ENCODE data around the gene GLIS1.
A peak's percentile ranks its signal among the peaks of the same experiment; 100 is the strongest.

The GLIS1 gene

GRCh38 chr1:53600561-53600960 lies 138.4 kb downstream of the GLIS1 start:
- no peak overlapping the region for H3K4me3 ChIP-seq (ENCODE audit: severe bottlenecking)
- ATAC-seq (ENCODE audit: low read depth): no peak
- no peaks in the 10 kb centered on the region for H3K9me3 ChIP-seq (ENCODE audit: severe bottlenecking)
- TF ChIP-seq CTCF (IDR thresholded peaks at IDR 0.05; ENCODE audit: poor library complexity, severe bottlenecking): no peak
- H3K27ac ChIP-seq (ENCODE audit: poor library complexity, severe bottlenecking): no peak overlapping the region
- peak; percentile 9 for DNase-seq (ENCODE audit: low spot score)
- H3K36me3 ChIP-seq (ENCODE audit: low read depth): no peaks in the 10 kb centered on the region
- no peaks in the 10 kb centered on the region for H3K4me1 ChIP-seq (ENCODE audit: insufficient read depth, poor library complexity, severe bottlenecking)
- H3K27me3 ChIP-seq (ENCODE audit: insufficient read depth, poor library complexity, severe bottlenecking): no peaks in the 10 kb centered on the region

GRCh38 chr1:53600001-53600400 lies 139.0 kb downstream of the GLIS1 start:
- H3K27me3 ChIP-seq (ENCODE audit: insufficient read depth, poor library complexity, severe bottlenecking): no peaks in the 10 kb centered on the region
- no peak for TF ChIP-seq CTCF (IDR thresholded peaks at IDR 0.05; ENCODE audit: poor library complexity, severe bottlenecking)
- no peaks in the 10 kb centered on the region for H3K36me3 ChIP-seq (ENCODE audit: low read depth)
- no peak overlapping the region for H3K4me3 ChIP-seq (ENCODE audit: severe bottlenecking)
- H3K9me3 ChIP-seq (ENCODE audit: severe bottlenecking): no peaks in the 10 kb centered on the region
- DNase-seq (ENCODE audit: low spot score): peak; percentile 29
- no peak overlapping the region for H3K27ac ChIP-seq (ENCODE audit: poor library complexity, severe bottlenecking)
- H3K4me1 ChIP-seq (ENCODE audit: insufficient read depth, poor library complexity, severe bottlenecking): no peaks in the 10 kb centered on the region
- ATAC-seq (ENCODE audit: low read depth): no peak

GRCh38 chr1:53599481-53599880 lies 139.5 kb downstream of the GLIS1 start:
- Histone ChIP-seq H3K4me3 (ENCODE audit: severe bottlenecking) (no peak overlapping the region), H3K36me3 (ENCODE audit: low read depth) (no peaks in the 10 kb centered on the region), H3K27me3 (ENCODE audit: insufficient read depth, poor library complexity, severe bottlenecking) (no peaks in the 10 kb centered on the region), H3K27ac (ENCODE audit: poor library complexity, severe bottlenecking) (no peak overlapping the region), H3K9me3 (ENCODE audit: severe bottlenecking) (no peaks in the 10 kb centered on the region), H3K4me1 (ENCODE audit: insufficient read depth, poor library complexity, severe bottlenecking) (no peaks in the 10 kb centered on the region)
- TF ChIP-seq CTCF (IDR thresholded peaks at IDR 0.05; ENCODE audit: poor library complexity, severe bottlenecking): no peak
- no peak; the same call in 2 of the 3 replicates for ATAC-seq (ENCODE audit: low read depth)
- DNase-seq (ENCODE audit: low spot score): peak; percentile 45

GRCh38 chr1:53598966-53599365 lies 140.0 kb downstream of the GLIS1 start:
- H3K4me1 ChIP-seq (ENCODE audit: insufficient read depth, poor library complexity, severe bottlenecking): no peaks in the 10 kb centered on the region
- H3K36me3 ChIP-seq (ENCODE audit: low read depth): no peaks in the 10 kb centered on the region
- no peak for ATAC-seq (ENCODE audit: low read depth)
- no peaks in the 10 kb centered on the region for H3K27me3 ChIP-seq (ENCODE audit: insufficient read depth, poor library complexity, severe bottlenecking)
- no peak overlapping the region for H3K27ac ChIP-seq (ENCODE audit: poor library complexity, severe bottlenecking)
- H3K9me3 ChIP-seq (ENCODE audit: severe bottlenecking): no peaks in the 10 kb centered on the region
- peak; percentile 11 for DNase-seq (ENCODE audit: low spot score)
- H3K4me3 ChIP-seq (ENCODE audit: severe bottlenecking): no peak overlapping the region
- no peak for TF ChIP-seq CTCF (IDR thresholded peaks at IDR 0.05; ENCODE audit: poor library complexity, severe bottlenecking)

- DNase-seq (ENCODE audit: low spot score): no peak
- no peaks in the 10 kb centered on the region for H3K9me3 ChIP-seq (ENCODE audit: severe bottlenecking)
- no peaks in the 10 kb centered on the region for H3K27me3 ChIP-seq (ENCODE audit: insufficient read depth, poor library complexity, severe bottlenecking)
- ATAC-seq (ENCODE audit: low read depth): no peak
- no peak for TF ChIP-seq CTCF (IDR thresholded peaks at IDR 0.05; ENCODE audit: poor library complexity, severe bottlenecking)
- no peaks in the 10 kb centered on the region for H3K4me1 ChIP-seq (ENCODE audit: insufficient read depth, poor library complexity, severe bottlenecking)
- H3K27ac ChIP-seq (ENCODE audit: poor library complexity, severe bottlenecking): no peak overlapping the region
- no peak overlapping the region for H3K4me3 ChIP-seq (ENCODE audit: severe bottlenecking)
- no peaks in the 10 kb centered on the region for H3K36me3 ChIP-seq (ENCODE audit: low read depth)
Observed at GRCh38 chr1:53595906-53596305, 143.1 kb downstream of the GLIS1 start.

Measured in RWPE2 (cell line).